T-helper 1 cell (primary cell): ENCODE data around the gene TNFAIP8.
A peak's percentile ranks its signal among the peaks of the same experiment; 100 is the strongest.
"Not testable (repeated sequence)": the region's sequence is repeated elsewhere in the genome, so short reads cannot be mapped to it uniquely, and the experiment has no call there.

Experiments used
- DNase-seq, 5 donors: peaks; one replicate each; pipeline ENCODE4 v3.0.0-alpha.2; 2012 to 2020

Gene TNFAIP8

GRCh38 chr5:119428166-119428565, 72.3 kb downstream of the TNFAIP8 start:
- DNase-seq = not testable (repeated sequence)

- not testable (repeated sequence) for DNase-seq
These were observed 72.8 kb downstream of the TNFAIP8 start for GRCh38 chr5:119428574-119428973.

- DNase-seq = not testable (repeated sequence)
These were observed 76.9 kb downstream of the TNFAIP8 start for GRCh38 chr5:119432674-119433237.

GRCh38 chr5:119435436-119436132, 79.8 kb downstream of the TNFAIP8 start:
- DNase-seq = peak; percentile 24 to 64 (median 53)

- DNase-seq = not testable (repeated sequence)
These were observed 82.2 kb downstream of the TNFAIP8 start for GRCh38 chr5:119437785-119438586.

GRCh38 chr5:119438587-119438917, 82.7 kb downstream of the TNFAIP8 start:
- not testable (repeated sequence) for DNase-seq

GRCh38 chr5:119439140-119439631, 83.4 kb downstream of the TNFAIP8 start:
- no peak for DNase-seq

- DNase-seq = not testable (repeated sequence)
These were observed 83.8 kb downstream of the TNFAIP8 start for GRCh38 chr5:119439632-119440031.

- DNase-seq = not testable (repeated sequence)
These were observed 88.8 kb downstream of the TNFAIP8 start for GRCh38 chr5:119444643-119445042.

- DNase-seq = no peak
These were observed 89.7 kb downstream of the TNFAIP8 start for GRCh38 chr5:119445544-119445943.
